CD4-positive, alpha-beta T cell treated with Interleukin-6 at 100 ng/mL for 8 hours (primary cell): ENCODE measurements around the gene NOS1.

Source experiments
- DNase-seq: peaks from one replicate; pipeline ENCODE4 v3.0.0-alpha.2; 2020; ENCODE audit warnings: mixed read lengths, low spot score

The NOS1 gene

GRCh38 chr12:117363953-117364486, 2.6 kb upstream of the NOS1 start:
- DNase-seq: no peak

- DNase-seq: no peak
These were observed 1.7 kb upstream of the NOS1 start for GRCh38 chr12:117363056-117363662.

- DNase-seq: no peak
These were observed 965 bp upstream of the NOS1 start for GRCh38 chr12:117362391-117362790.

- no peak for DNase-seq
These were observed 479 bp upstream of the NOS1 start for GRCh38 chr12:117361905-117362304.

- no peak for DNase-seq
These were observed 677 bp downstream of the NOS1 start for GRCh38 chr12:117360551-117361346.

GRCh38 chr12:117360222-117360550, 1.2 kb downstream of the NOS1 start:
- DNase-seq: no peak

- DNase-seq: no peak
These were observed 2.2 kb downstream of the NOS1 start for GRCh38 chr12:117359029-117359845.

- no peak for DNase-seq
These were observed 5.4 kb downstream of the NOS1 start for GRCh38 chr12:117356048-117356447.

- DNase-seq: no peak
These were observed 8.5 kb downstream of the NOS1 start for GRCh38 chr12:117352883-117353282.

GRCh38 chr12:117352206-117352605, 9.2 kb downstream of the NOS1 start:
- no peak for DNase-seq

- DNase-seq: no peak
These were observed 11.3 kb downstream of the NOS1 start for GRCh38 chr12:117350140-117350539.

- no peak for DNase-seq
These were observed 13.8 kb downstream of the NOS1 start for GRCh38 chr12:117347588-117347987.

- no peak for DNase-seq
These were observed 16.7 kb downstream of the NOS1 start for GRCh38 chr12:117344716-117345115.

- DNase-seq: no peak
These were observed 17.6 kb downstream of the NOS1 start for GRCh38 chr12:117343849-117344248.

GRCh38 chr12:117343296-117343695, 18.1 kb downstream of the NOS1 start:
- no peak for DNase-seq

GRCh38 chr12:117342682-117343081, 18.7 kb downstream of the NOS1 start:
- DNase-seq: no peak

GRCh38 chr12:117342247-117342646, 19.2 kb downstream of the NOS1 start:
- DNase-seq: no peak

GRCh38 chr12:117339104-117339503, 22.3 kb downstream of the NOS1 start:
- no peak for DNase-seq

GRCh38 chr12:117334855-117335587, 26.4 kb downstream of the NOS1 start:
- DNase-seq: no peak

- DNase-seq: no peak
These were observed 27.4 kb downstream of the NOS1 start for GRCh38 chr12:117334051-117334450.

GRCh38 chr12:117333331-117333881, 28.0 kb downstream of the NOS1 start:
- no peak for DNase-seq

GRCh38 chr12:117331691-117332090, 29.7 kb downstream of the NOS1 start:
- no peak for DNase-seq
